H9 (cell line): ENCODE data around the gene PEX12. TPM values are rescaled to one million over a fixed set of nuclear protein-coding genes. Genes with fewer than 3 reads are reported as not detected.

Experiments
- DNase-seq: peaks from one replicate; pipeline ENCODE4 v3.0.0-alpha.2; 2017
- H2AFZ ChIP-seq: one replicate; pipeline ENCODE4 v1.6.1; 2013; ENCODE audit warnings: mild to moderate bottlenecking, low read length, control low read depth, moderate library complexity
- H2AK5ac ChIP-seq: 2 replicates; pipeline ENCODE4 v1.6.1; 2013; ENCODE audit warnings: low read length, control low read depth, mixed read lengths; ENCODE audit not compliant: insufficient read length
- H2BK120ac ChIP-seq: one replicate; pipeline ENCODE4 v1.6.1; 2013; ENCODE audit warnings: low read depth, mild to moderate bottlenecking, low read length, control low read depth, inconsistent platforms; ENCODE audit not compliant: poor library complexity, severe bottlenecking
- H2BK12ac ChIP-seq: 2 replicates; pipeline ENCODE4 v1.6.1; 2013; ENCODE audit warnings: low read length, control low read depth, mixed read lengths, low read depth; ENCODE audit not compliant: insufficient read length
- H2BK15ac ChIP-seq: 2 replicates; pipeline ENCODE4 v1.6.1; 2013; ENCODE audit warnings: low read depth, low read length, control low read depth
- H2BK20ac ChIP-seq: one replicate; pipeline ENCODE4 v1.6.1; 2013; ENCODE audit warnings: low read depth, mild to moderate bottlenecking, low read length, control low read depth, inconsistent platforms; ENCODE audit not compliant: poor library complexity, severe bottlenecking
- H2BK5ac ChIP-seq: 2 replicates; pipeline ENCODE4 v1.6.1; 2013; ENCODE audit warnings: low read length, control low read depth, mixed read lengths; ENCODE audit not compliant: insufficient read length
- H3K14ac ChIP-seq: 2 replicates; pipeline ENCODE4 v1.6.1; 2013; ENCODE audit warnings: low read length, control low read depth; ENCODE audit not compliant: insufficient read depth
- H3K18ac ChIP-seq: 2 replicates; pipeline ENCODE4 v1.6.1; 2013; ENCODE audit warnings: low read depth, mild to moderate bottlenecking, mixed read lengths, low read length, control low read depth; ENCODE audit not compliant: insufficient read length
- H3K23ac ChIP-seq: 2 replicates; pipeline ENCODE4 v1.6.1; 2013; ENCODE audit warnings: low read length, control low read depth, mixed read lengths, low read depth; ENCODE audit not compliant: insufficient read length
- H3K23me2 ChIP-seq: 2 replicates; pipeline ENCODE4 v1.6.1; 2013; ENCODE audit warnings: low read depth, mild to moderate bottlenecking, mixed read lengths, low read length, control low read depth; ENCODE audit not compliant: insufficient read length, poor library complexity, severe bottlenecking
- H3K27ac ChIP-seq: 2 replicates; pipeline ENCODE4 v1.5.1; 2013; ENCODE audit warnings: low read length, control low read depth, mixed read lengths, low read depth; ENCODE audit not compliant: insufficient read length
- H3K27me3 ChIP-seq: 2 replicates; pipeline ENCODE4 v1.6.1; 2013; ENCODE audit warnings: low read length, control low read depth, inconsistent platforms; ENCODE audit not compliant: insufficient read depth
- H3K4ac ChIP-seq: 2 replicates; pipeline ENCODE4 v1.6.1; 2013; ENCODE audit warnings: low read depth, mild to moderate bottlenecking, control low read depth, inconsistent platforms, low read length, moderate library complexity
- H3K4me1 ChIP-seq: 2 replicates; pipeline ENCODE4 v1.6.1; 2013; ENCODE audit warnings: low read length, control low read depth, inconsistent platforms; ENCODE audit not compliant: insufficient read depth
- H3K4me2 ChIP-seq: 2 replicates; pipeline ENCODE4 v1.6.1; 2013; ENCODE audit warnings: low read length, control low read depth, mixed read lengths; ENCODE audit not compliant: insufficient read length, insufficient read depth
- H3K56ac ChIP-seq: 2 replicates; pipeline ENCODE4 v1.6.1; 2013; ENCODE audit warnings: low read depth, mild to moderate bottlenecking, mixed read lengths, low read length, control low read depth; ENCODE audit not compliant: insufficient read length
- H3K79me1 ChIP-seq: 2 replicates; pipeline ENCODE4 v1.6.1; 2013; ENCODE audit warnings: low read depth, mild to moderate bottlenecking, moderate library complexity, low read length, control low read depth, inconsistent platforms; ENCODE audit not compliant: insufficient read depth, poor library complexity, severe bottlenecking
- H3K79me2 ChIP-seq: 2 replicates; pipeline ENCODE4 v1.6.1; 2013; ENCODE audit warnings: low read length, control low read depth, inconsistent platforms; ENCODE audit not compliant: insufficient read depth
- H3K9ac ChIP-seq: 2 replicates; pipeline ENCODE4 v1.6.1; 2013; ENCODE audit warnings: low read length, control low read depth, mixed read lengths; ENCODE audit not compliant: insufficient read length; ENCODE audit errors: extremely low read depth
- H3K9me3 ChIP-seq: one replicate; pipeline ENCODE4 v1.6.1; 2013; ENCODE audit warnings: low read depth, low read length, inconsistent platforms; ENCODE audit not compliant: control insufficient read depth
- H3T11ph ChIP-seq: one replicate; pipeline ENCODE4 v1.6.1; 2013; ENCODE audit warnings: mild to moderate bottlenecking, low read length, control low read depth, inconsistent platforms
- H4K20me1 ChIP-seq: one replicate; pipeline ENCODE4 v1.6.1; 2013; ENCODE audit not compliant: control insufficient read depth, insufficient read length, insufficient read depth
- H4K5ac ChIP-seq: 2 replicates; pipeline ENCODE4 v1.6.1; 2013; ENCODE audit warnings: low read depth, mild to moderate bottlenecking, mixed read lengths, low read length, control low read depth; ENCODE audit not compliant: insufficient read length
- H4K8ac ChIP-seq: replicated peaks from 2 replicates; pipeline ENCODE4 v1.6.1; 2013; ENCODE audit warnings: low read length, control low read depth, mixed read lengths, low read depth; ENCODE audit not compliant: insufficient read length
- H4K91ac ChIP-seq: 2 replicates; pipeline ENCODE4 v1.6.1; 2013; ENCODE audit warnings: low read depth, mild to moderate bottlenecking, moderate library complexity, mixed read lengths, low read length, control low read depth; ENCODE audit not compliant: insufficient read length
- H3K27ac Mint-ChIP-seq, 3 experiments: 2 replicates in 2 of 3; 3 replicates in 1 of 3; pipeline ENCODE4 v1.8.0; 2020 to 2021; ENCODE audit warnings: mixed read lengths in 3 of 3, mild to moderate bottlenecking in 1 of 3, moderate library complexity in 1 of 3
- H3K27me3 Mint-ChIP-seq: 2 replicates; pipeline ENCODE4 v1.8.0; 2021; ENCODE audit warnings: low read depth, mild to moderate bottlenecking, moderate library complexity, mixed read lengths
- H3K36me3 Mint-ChIP-seq, 3 experiments: 2 replicates in 2 of 3; 3 replicates in 1 of 3; pipeline ENCODE4 v1.8.0; 2020 to 2021; ENCODE audit warnings: low read depth in 3 of 3, mixed read lengths in 3 of 3; ENCODE audit not compliant: insufficient read depth in 1 of 3
- H3K4me1 Mint-ChIP-seq, 2 experiments: 2 replicates each; pipeline ENCODE4 v1.8.0; 2020; ENCODE audit warnings: mixed read lengths in 2 of 2
- H3K4me3 Mint-ChIP-seq, 2 experiments: 2 replicates in 1 of 2; 3 replicates in 1 of 2; pipeline ENCODE4 v1.8.0; 2020 to 2021; ENCODE audit warnings: mild to moderate bottlenecking in 2 of 2, mixed read lengths in 2 of 2, moderate library complexity in 1 of 2
- H3K9me3 Mint-ChIP-seq, 2 experiments: 2 replicates in 1 of 2; 3 replicates in 1 of 2; pipeline ENCODE4 v1.8.0; 2020; ENCODE audit warnings: mild to moderate bottlenecking in 2 of 2, mixed read lengths in 2 of 2, moderate library complexity in 1 of 2
- CTCF ChIP-seq: fragments of 200-600 bp; sonication (generic); conservative IDR thresholded peaks from 3 replicates; pipeline ENCODE4 v1.8.0; 2021; ENCODE audit warnings: antibody characterized with exemption, mild to moderate bottlenecking
- WGBS: extraction: QIAGEN DNeasy Blood & Tissue Kit; methylation state at CpG from one replicate; pipeline ENCODE4 v1.1.7; 2013; ENCODE audit warnings: missing lambda C conversion rate, low lambda C conversion rate, mixed read lengths; ENCODE audit not compliant: insufficient read length; ENCODE audit errors: extremely low coverage; 5-methylcytosine and 5-hydroxymethylcytosine counted together
- total RNA-seq: library from RNA; stranded (reverse); gene quantifications from 2 replicates; pipeline ENCODE4 v1.2.1, GENCODE V29; 2021

The PEX12 gene
- total RNA-seq, 1 experiment from 2014 or later: 5.4 TPM

GRCh38 chr17:35537601-35538141 lies 40.7 kb downstream of the PEX12 start, which contains the start of gene SLFN12L:
Gene SLFN12L, minus strand, starts transcription at chr17:35537678. Its CDS starts 15,314 bp downstream, at chr17:35522364.
- Histone ChIP-seq H2BK120ac (no peak within 1 kb of the TSS), H3K56ac (no peak within 1 kb of the TSS)
- H3K4me3 Mint-ChIP-seq: no peak within 1 kb of the TSS

More at GRCh38 chr17:35537601-35538141, 40.7 kb downstream of the PEX12 start, which contains the start of gene SLFN12L:
- H3K36me3 Mint-ChIP-seq: no peaks in the 10 kb centered on the region
- H3K23ac ChIP-seq: no peak within 1 kb of the TSS
- no peaks in the 10 kb centered on the region for H4K20me1 ChIP-seq
- no peak within 1 kb of the TSS for H3K27ac Mint-ChIP-seq
- no peaks in the 10 kb centered on the region for H3K9me3 ChIP-seq
- H4K5ac ChIP-seq: no peak within 1 kb of the TSS
- no peak within 1 kb of the TSS for H2AFZ ChIP-seq
- no peak within 1 kb of the TSS for H3K14ac ChIP-seq
- no peaks in the 10 kb centered on the region for H3K9me3 Mint-ChIP-seq
- H3K4ac ChIP-seq: no peak within 1 kb of the TSS
- DNase-seq: no peak
- no peak within 1 kb of the TSS for H2BK5ac ChIP-seq
- H4K91ac ChIP-seq: no peak within 1 kb of the TSS
- H3K9ac ChIP-seq: no peak within 1 kb of the TSS
- peaks cover 0 to 3% of the 10 kb centered on the region in 2 experiments; a peak in 1 of 4 replicates for H3K4me1 Mint-ChIP-seq
- H4K8ac ChIP-seq: no peak within 1 kb of the TSS
- H3K79me2 ChIP-seq: no peaks in the 10 kb centered on the region
- no peak within 1 kb of the TSS for H3K27ac ChIP-seq
- no CpG with 5 or more reads among the region's 2 CpGs for WGBS
- H2BK12ac ChIP-seq: no peak within 1 kb of the TSS
- H3T11ph ChIP-seq: no peak within 1 kb of the TSS
- H3K27me3 ChIP-seq: no peaks in the 10 kb centered on the region
- H3K18ac ChIP-seq: no peak within 1 kb of the TSS
- H2BK15ac ChIP-seq: no peak within 1 kb of the TSS
- no peak for TF ChIP-seq CTCF
- no peak within 1 kb of the TSS for H2BK20ac ChIP-seq
- no peak within 1 kb of the TSS for H2AK5ac ChIP-seq
- no peak within 1 kb of the TSS for H3K4me2 ChIP-seq
- no peaks in the 10 kb centered on the region for H3K27me3 Mint-ChIP-seq
- no peaks in the 10 kb centered on the region for H3K4me1 ChIP-seq
- no peaks in the 10 kb centered on the region for H3K23me2 ChIP-seq
- H3K79me1 ChIP-seq: no peaks in the 10 kb centered on the region
